ENCODE data around the gene PRDM7. TPM values are rescaled to one million over a fixed set of nuclear protein-coding genes. Genes with fewer than 3 reads are reported as not detected.
A peak's percentile ranks its signal among the peaks of the same experiment; 100 is the strongest.

The PRDM7 gene
- total and polyA plus RNA-seq, 2 of the 8 experiments (the other 6 are each of a cell fraction or from before 2014, with no cell fraction given) = 0.02 TPM; not detected in 1

DNA sequence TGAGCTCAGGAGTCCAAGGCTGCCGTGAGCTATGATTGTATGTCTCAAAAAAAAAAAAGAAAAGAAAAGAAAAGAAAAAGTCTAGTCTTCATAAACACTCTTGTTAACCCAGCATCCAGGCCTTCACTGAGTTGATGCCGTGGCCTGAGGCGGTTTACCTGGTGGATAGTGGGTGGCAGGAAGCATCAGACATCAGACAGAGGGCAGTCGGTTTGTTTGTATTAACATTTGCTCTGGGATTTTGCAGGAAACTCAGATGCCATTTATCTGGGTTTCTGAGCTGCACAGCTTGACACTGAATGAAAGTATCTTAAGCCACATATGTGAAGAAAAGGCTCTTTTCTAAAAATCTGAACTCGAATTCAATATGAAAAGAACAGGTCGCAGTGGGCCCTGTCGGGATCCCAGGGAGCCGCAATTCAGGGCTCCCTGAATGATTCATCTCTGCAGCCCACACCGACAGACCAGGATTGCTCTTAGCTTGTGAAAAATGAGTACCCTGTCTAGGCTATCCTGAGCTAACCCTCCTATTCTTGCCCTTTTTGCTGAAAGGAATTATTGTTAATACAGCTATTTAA, 56.8 kb downstream of the PRDM7 start:
- POLR2A ChIA-PET (ENCODE audit: partially characterized antibody) = interaction anchor here (0.7 to 12.1 kb wide), 11 partner anchors 9 to 101 kb away, joined by 3 to 81 read pairs (median 7); partner anchors contain the start of genes MC1R and TUBB3
- Histone ChIP-seq H4K91ac (replicated peaks; ENCODE audit: insufficient read length, low read length) (peak overlapping the region; percentile 52), H2BK12ac (ENCODE audit: low read depth, low read length) (peak overlapping the region; percentile 86), H3K4ac (replicated peaks; ENCODE audit: insufficient read length, low read depth, low read length) (no peak overlapping the region), H3K9me3 (ENCODE audit: insufficient read depth in 2 of 2, low read depth in 1 of 2, low read length in 1 of 2) (no peaks in the 10 kb centered on the region), H4K5ac (ENCODE audit: insufficient read length, low read depth, low read length) (peak overlapping the region; percentile 34), H3K14ac (ENCODE audit: insufficient read length) (no peak overlapping the region), H2BK15ac (ENCODE audit: low read length) (no peak overlapping the region), H3K4me1 (replicated peaks in 1 of 4; ENCODE audit: control insufficient read depth in 3 of 4, insufficient read depth in 4 of 4, low read length in 3 of 4) (peaks cover 8 to 12% (median 8%) of the 10 kb centered on the region in 4 experiments; a peak in 6 of 7 replicates), H3K56ac (replicated peaks; ENCODE audit: insufficient read length, low read depth, low read length) (peak overlapping the region; percentile 12), H4K20me1 (replicated peaks in 1 of 2; ENCODE audit: control insufficient read depth in 1 of 2, insufficient read depth in 2 of 2, low read length in 2 of 2) (peaks cover 8 to 14% of the 10 kb centered on the region in 2 experiments), H3K79me2 (ENCODE audit: control insufficient read depth in 1 of 2, insufficient read depth in 2 of 2, low read length in 2 of 2) (peaks cover 0 to 12% of the 10 kb centered on the region in 2 experiments; a peak in 2 of 4 replicates), H3K36me3 (ENCODE audit: control insufficient read depth in 2 of 4, insufficient read depth in 4 of 4, low read length in 3 of 4) (peaks cover 0 to 3% (median 1%) of the 10 kb centered on the region in 4 experiments; a peak in 3 of 8 replicates), H2BK5ac (ENCODE audit: low read depth, low read length) (peak overlapping the region; percentile 71), H3K79me1 (ENCODE audit: low read depth, low read length) (peaks cover 8% of the 10 kb centered on the region), H3K27ac (ENCODE audit: low read depth, low read length) (peak overlapping the region; percentile 40), H2AFZ (ENCODE audit: low read length) (no peak overlapping the region), H3K23ac (ENCODE audit: insufficient read length) (no peak overlapping the region), H2BK120ac (replicated peaks; ENCODE audit: low read depth, low read length) (no peak overlapping the region), H3K9ac (replicated peaks in 1 of 4; ENCODE audit: extremely low read depth in 1 of 4, low read depth in 3 of 4, low read length in 3 of 4) (peak overlapping the region in 3 of 4 experiments; percentile 40 to 89 (median 67); a peak in 4 of 7 replicates), H3K18ac (ENCODE audit: extremely low read depth, low read length) (no peak overlapping the region; the same call in none of the 2 replicates), H3K4me3 (ENCODE audit: extremely low read depth in 1 of 4, insufficient read depth in 2 of 4, low read depth in 3 of 4, low read length in 4 of 4) (peak overlapping the region; percentile 40 to 85 (median 65); a peak in 7 of 8 replicates), H3K27me3 (replicated peaks in 1 of 4; ENCODE audit: control insufficient read depth in 3 of 4, extremely low read depth in 1 of 4, insufficient read depth in 3 of 4, low read length in 3 of 4) (no peaks in the 10 kb centered on the region; a peak in 2 of 7 replicates), H4K8ac (ENCODE audit: extremely low read depth, insufficient read depth, low read length) (peak overlapping the region; percentile 84; the same call in 1 of the 2 replicates), H2BK20ac (ENCODE audit: low read length) (no peak overlapping the region), H3K23me2 (ENCODE audit: low read depth, low read length) (peaks cover 9% of the 10 kb centered on the region; the same call in 1 of the 2 replicates), H3K4me2 (ENCODE audit: insufficient read depth in 1 of 2, low read depth in 2 of 2, low read length in 2 of 2) (peak overlapping the region; percentile 75 to 94), H2AK5ac (ENCODE audit: low read depth, low read length) (peak overlapping the region; percentile 79; the same call in 1 of the 2 replicates)
- WGBS, 2 experiments (ENCODE audit: extremely low coverage in 1 of 2, insufficient coverage in 1 of 2, insufficient read length in 1 of 2, insufficient replicate concordance in 2 of 2, low coverage in 1 of 2, low lambda C conversion rate in 2 of 2, missing lambda C conversion rate in 1 of 2) = 19% methylated on average over 8 of the region's 9 CpGs; no CpG with 5 or more reads in 1 of the 2 experiments
- no peak for TF ChIP-seq TAF7 (optimal IDR thresholded peaks at IDR 0.05; ENCODE audit: borderline replicate concordance, low read depth, low read length)
- no peak for TF ChIP-seq HDAC2 (IDR thresholded peaks at IDR 0.05; ENCODE audit: borderline replicate concordance in 1 of 2, low read depth in 2 of 2, low read length in 2 of 2)
- TF ChIP-seq CBX5 (IDR thresholded peaks at IDR 0.05; ENCODE audit: low read depth, low read length) = no peak
- TF ChIP-seq RNF2 (IDR thresholded peaks at IDR 0.05; ENCODE audit: borderline replicate concordance, low read depth, low read length, missing control alignments, poor library complexity, severe bottlenecking) = no peak
- TF ChIP-seq POU5F1 (IDR thresholded peaks at IDR 0.05; ENCODE audit: low read depth, low read length) = no peak
- TF ChIP-seq SRF (IDR thresholded peaks at IDR 0.05; ENCODE audit: low read depth, low read length) = no peak
- TF ChIP-seq CHD2 (IDR thresholded peaks at IDR 0.05; ENCODE audit: low read length) = no peak
- TF ChIP-seq TAF1 (IDR thresholded peaks at IDR 0.05; ENCODE audit: low read depth, low read length) = peak; percentile 7; the same call in 1 of the 2 replicates
- TF ChIP-seq BACH1 (IDR thresholded peaks at IDR 0.05; ENCODE audit: low read length) = no peak
- no peak; the same call in 1 of the 2 replicates for TF ChIP-seq POLR2AphosphoS5 (IDR thresholded peaks at IDR 0.05; ENCODE audit: low read depth, low read length)
- peak; percentile 13 for TF ChIP-seq ASH2L (IDR thresholded peaks at IDR 0.05; ENCODE audit: low read length)
- TF ChIP-seq FOSL1 (IDR thresholded peaks at IDR 0.05; ENCODE audit: insufficient read depth, low read depth, low read length) = no peak
- CTCF ChIA-PET (ENCODE audit: partially characterized antibody) = interaction anchor here (0.6 to 2.2 kb wide), 11 partner anchors 13 to 305 kb away, joined by 3 to 6 read pairs (median 4); partner anchors contain the start of genes MC1R and TUBB3
- no peak for DNase-seq (ENCODE audit: low read depth in 1 of 2, low spot score in 2 of 2)
- FAIRE-seq = no peak

Measured in H1 (cell line).